Esophagus squamous epithelium (tissue), 5 donors: ENCODE data around the gene FYN. TPM values are rescaled to one million over a fixed set of nuclear protein-coding genes. Genes with fewer than 3 reads are reported as not detected.
A peak's percentile ranks its signal among the peaks of the same experiment; 100 is the strongest.

Experiments
- DNase-seq: peaks from one replicate; lab custom pipeline; 2025; lab: John Stamatoyannopoulos, UW
- H3K27ac ChIP-seq, 4 donors: fragments of 200-600 bp; sonication (generic); one replicate each; pipeline ENCODE4 v1.5.1; 2016 to 2019; ENCODE audit warnings: mild to moderate bottlenecking in 1 of 4
- H3K27me3 ChIP-seq, 4 donors: fragments of 200-600 bp; sonication (generic); 1 replicate in 3 of 4; 2 replicates in 1 of 4; pipeline versions ENCODE4 v1.5.1 to v1.6.0; 2017 to 2021; ENCODE audit warnings: antibody characterized with exemption in 1 of 4
- H3K36me3 ChIP-seq, 3 donors: fragments of 200-600 bp; sonication (generic); one replicate each; pipeline ENCODE4 v1.5.1; 2016 to 2019
- H3K4me1 ChIP-seq, 3 donors: fragments of 200-600 bp; sonication (generic); one replicate each; pipeline ENCODE4 v1.5.1; 2017 to 2019
- H3K4me3 ChIP-seq, 4 donors: fragments of 200-600 bp; sonication (generic); 1 replicate in 3 of 4; 2 replicates in 1 of 4; pipeline ENCODE4 v1.5.1; 2016 to 2019; ENCODE audit warnings: mild to moderate bottlenecking in 2 of 4, moderate library complexity in 1 of 4
- H3K9me3 ChIP-seq, 3 donors: fragments of 200-600 bp; sonication (generic); one replicate each; pipeline ENCODE4 v1.5.1; 2016 to 2019
- CTCF ChIP-seq, 6 experiments: fragments of 450-650 bp in 4 of 6; fragments of 200-600 bp in 2 of 6; sonication (generic) in 2 of 6; IDR thresholded peaks; one replicate each; pipeline ENCODE4 v1.5.1; 2016 to 2019; ENCODE audit warnings: antibody characterized with exemption in 6 of 6, mild to moderate bottlenecking in 4 of 6, moderate library complexity in 4 of 6
- POLR2A ChIP-seq, 4 donors: fragments of 450-650 bp; IDR thresholded peaks; one replicate each; pipeline ENCODE4 v1.6.1; 2017; ENCODE audit warnings: antibody characterized with exemption in 4 of 4, mild to moderate bottlenecking in 4 of 4, moderate library complexity in 3 of 4
- WGBS, 2 donors: methylation state at CpG; one replicate each; pipeline ENCODE4 v1.1.5; 2018; 5-methylcytosine and 5-hydroxymethylcytosine counted together
- intact Hi-C: fragments of 100-400 bp; cut with DNase I; formaldehyde crosslinking; loops from one replicate; pipeline ENCODE4 v1.15.0; 2022
- total RNA-seq, 4 donors: library from RNA; depleted of rRNA; stranded (reverse); fragments of >200 nt; gene quantifications; one replicate each; pipeline ENCODE4 v1.1.0, GENCODE V29; 2016
- donor health status: DM: yes; HTN: yes; CAD: no.

FYN gene
- total RNA-seq, 4 donors from 2014 or later = 11.8 to 54.6 (median 21.4) TPM

GRCh38 chr6:111628142-111628850, 245.0 kb downstream of the FYN start:
- WGBS, 2 donors = 64 to 66% methylated on average over 6 of the region's 6 CpGs
- no peaks in the 10 kb centered on the region for H3K36me3 ChIP-seq
- peaks cover 0 to 56% (median 35%) of the 10 kb centered on the region in 3 donors for H3K4me1 ChIP-seq
- peak overlapping the region in 1 of 4 donors; percentile 30 for H3K4me3 ChIP-seq
- H3K9me3 ChIP-seq = peaks cover 0 to 5% (median 0%) of the 10 kb centered on the region in 3 donors
- TF ChIP-seq POLR2A (IDR thresholded peaks at IDR 0.05) (peak in 1 of 4 donors; percentile 9), CTCF (IDR thresholded peaks at IDR 0.05) (no peak)
- H3K27me3 ChIP-seq = peaks cover 0 to 5% (median 0%) of the 10 kb centered on the region in 4 donors
- intact Hi-C loops = no loop called here
- no peak for DNase-seq
- H3K27ac ChIP-seq = peak overlapping the region; percentile 19 to 79 (median 49)

GRCh38 chr6:111626441-111626840, 246.8 kb downstream of the FYN start:
- TF ChIP-seq POLR2A (IDR thresholded peaks at IDR 0.05) (no peak), CTCF (IDR thresholded peaks at IDR 0.05) (no peak)
- Histone ChIP-seq H3K27me3 (peaks cover 0 to 5% (median 0%) of the 10 kb centered on the region in 4 donors), H3K4me3 (peak overlapping the region in 3 of 4 donors; percentile 23 to 33 (median 29)), H3K4me1 (peaks cover 0 to 64% (median 39%) of the 10 kb centered on the region in 3 donors), H3K27ac (peak overlapping the region; percentile 42 to 84 (median 69)), H3K36me3 (no peaks in the 10 kb centered on the region), H3K9me3 (peaks cover 0 to 5% (median 0%) of the 10 kb centered on the region in 3 donors)
- DNase-seq = no peak
- intact Hi-C loops = no loop called here
- 29 to 38% methylated on average over 8 of the region's 8 CpGs for WGBS, 2 donors

- intact Hi-C loops = no loop called here
- H3K9me3 ChIP-seq = peaks cover 0 to 5% (median 0%) of the 10 kb centered on the region in 3 donors
- no peak for DNase-seq
- peak overlapping the region in 3 of 4 donors; percentile 23 to 33 (median 29) for H3K4me3 ChIP-seq
- H3K36me3 ChIP-seq = no peaks in the 10 kb centered on the region
- peaks cover 0 to 5% (median 0%) of the 10 kb centered on the region in 4 donors for H3K27me3 ChIP-seq
- WGBS, 2 donors = 20 to 47% methylated on average over 7 to 13 of the region's 17 CpGs
- TF ChIP-seq POLR2A (IDR thresholded peaks at IDR 0.05) (no peak), CTCF (IDR thresholded peaks at IDR 0.05) (no peak)
- peaks cover 0 to 64% (median 39%) of the 10 kb centered on the region in 3 donors for H3K4me1 ChIP-seq
- peak overlapping the region; percentile 42 to 84 (median 69) for H3K27ac ChIP-seq
Observed at GRCh38 chr6:111625461-111626391, 247.5 kb downstream of the FYN start.

- peak overlapping the region in 2 of 4 donors; percentile 63 to 75 for H3K27ac ChIP-seq
Observed at GRCh38 chr6:111625099-111625416, 248.2 kb downstream of the FYN start.

More at GRCh38 chr6:111625099-111625416, 248.2 kb downstream of the FYN start:
- WGBS, 2 donors = 66 to 70% methylated on average over 3 of the region's 3 CpGs
- TF ChIP-seq CTCF (IDR thresholded peaks at IDR 0.05) (no peak), POLR2A (IDR thresholded peaks at IDR 0.05) (no peak)
- peaks cover 0 to 5% (median 0%) of the 10 kb centered on the region in 4 donors for H3K27me3 ChIP-seq
- intact Hi-C loops = no loop called here
- no peak overlapping the region for H3K4me3 ChIP-seq
- H3K4me1 ChIP-seq = peaks cover 0 to 65% (median 39%) of the 10 kb centered on the region in 3 donors
- peaks cover 0 to 5% (median 0%) of the 10 kb centered on the region in 3 donors for H3K9me3 ChIP-seq
- H3K36me3 ChIP-seq = no peaks in the 10 kb centered on the region
- no peak for DNase-seq
